Measurements from ENCODE around the gene SHB.

DNA sequence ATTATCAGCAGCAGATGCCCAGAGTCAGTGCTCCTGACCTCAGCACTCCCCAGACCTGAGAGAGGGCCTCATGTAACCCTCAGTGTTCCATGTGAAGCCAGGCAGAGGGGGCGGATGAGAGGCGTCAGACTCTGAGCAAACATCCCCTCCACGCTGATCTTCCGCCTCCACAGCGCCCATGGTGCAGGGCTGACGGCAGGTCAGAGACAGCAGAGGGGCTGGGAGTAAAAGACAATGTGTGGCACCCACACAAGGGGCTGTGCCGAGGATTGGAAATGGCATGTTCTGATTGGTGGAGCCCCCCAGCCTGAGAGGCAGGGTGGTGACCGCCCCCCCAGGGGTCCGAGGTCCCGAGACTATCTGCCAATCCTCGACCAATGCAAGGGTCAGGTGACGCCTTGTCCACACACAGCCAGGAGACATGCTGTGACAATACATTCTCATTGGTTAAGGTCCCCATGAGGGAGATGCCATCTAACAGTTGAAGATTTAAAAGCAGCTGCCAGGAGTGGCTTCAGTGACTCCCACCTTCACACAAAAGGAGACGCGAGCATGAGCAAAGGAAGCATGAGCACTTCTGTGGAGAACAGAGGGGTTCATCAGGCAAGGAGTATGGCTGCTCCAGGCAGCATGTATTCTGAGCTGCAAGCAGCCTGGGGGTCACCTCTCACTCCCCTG lies 145.8 kb downstream of the SHB start:
- TF ChIP-seq, protein P1, sequence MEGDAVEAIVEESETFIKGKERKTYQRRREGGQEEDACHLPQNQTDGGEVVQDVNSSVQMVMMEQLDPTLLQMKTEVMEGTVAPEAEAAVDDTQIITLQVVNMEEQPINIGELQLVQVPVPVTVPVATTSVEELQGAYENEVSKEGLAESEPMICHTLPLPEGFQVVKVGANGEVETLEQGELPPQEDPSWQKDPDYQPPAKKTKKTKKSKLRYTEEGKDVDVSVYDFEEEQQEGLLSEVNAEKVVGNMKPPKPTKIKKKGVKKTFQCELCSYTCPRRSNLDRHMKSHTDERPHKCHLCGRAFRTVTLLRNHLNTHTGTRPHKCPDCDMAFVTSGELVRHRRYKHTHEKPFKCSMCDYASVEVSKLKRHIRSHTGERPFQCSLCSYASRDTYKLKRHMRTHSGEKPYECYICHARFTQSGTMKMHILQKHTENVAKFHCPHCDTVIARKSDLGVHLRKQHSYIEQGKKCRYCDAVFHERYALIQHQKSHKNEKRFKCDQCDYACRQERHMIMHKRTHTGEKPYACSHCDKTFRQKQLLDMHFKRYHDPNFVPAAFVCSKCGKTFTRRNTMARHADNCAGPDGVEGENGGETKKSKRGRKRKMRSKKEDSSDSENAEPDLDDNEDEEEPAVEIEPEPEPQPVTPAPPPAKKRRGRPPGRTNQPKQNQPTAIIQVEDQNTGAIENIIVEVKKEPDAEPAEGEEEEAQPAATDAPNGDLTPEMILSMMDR (IDR thresholded peaks at IDR 0.05), result no peak
- no peak for TF ChIP-seq POLR2A (IDR thresholded peaks at IDR 0.05)
